GM19468 (cell line): ENCODE measurements around the gene DOK7.

Experiments
- ATAC-seq: cut with Tn5 transposase; IDR thresholded peaks from one replicate; pipeline ENCODE4 v1.9.1; 2021; ENCODE audit warnings: mild to moderate bottlenecking, moderate library complexity, moderate number of reproducible peaks; ENCODE audit not compliant: unreplicated experiment; ENCODE audit errors: extremely low read depth

The DOK7 gene

GRCh38 chr4:3462790-3463415, at the start of gene DOK7:
Gene DOK7, plus strand, starts transcription at chr4:3463306. Its CDS starts 70 bp downstream, at chr4:3463376.
- ATAC-seq: no peak

GRCh38 chr4:3413675-3414420, 49.3 kb upstream of the DOK7 start:
- ATAC-seq: no peak

GRCh38 chr4:3414421-3415279, 48.5 kb upstream of the DOK7 start:
- no peak for ATAC-seq

- no peak for ATAC-seq
Observed at GRCh38 chr4:3415471-3416141, 47.5 kb upstream of the DOK7 start.

- no peak for ATAC-seq
Observed at GRCh38 chr4:3416270-3416669, 46.8 kb upstream of the DOK7 start.

GRCh38 chr4:3416821-3417221, 46.3 kb upstream of the DOK7 start:
- no peak for ATAC-seq

- ATAC-seq: no peak
Observed at GRCh38 chr4:3417448-3417847, 45.7 kb upstream of the DOK7 start.

GRCh38 chr4:3418029-3418762, 44.9 kb upstream of the DOK7 start:
- ATAC-seq: no peak

GRCh38 chr4:3419836-3420605, 43.1 kb upstream of the DOK7 start:
- no peak for ATAC-seq

- ATAC-seq: no peak
Observed at GRCh38 chr4:3420606-3420955, 42.5 kb upstream of the DOK7 start.

GRCh38 chr4:3420956-3421355, 42.1 kb upstream of the DOK7 start:
- no peak for ATAC-seq

GRCh38 chr4:3421470-3421869, 41.6 kb upstream of the DOK7 start:
- no peak for ATAC-seq

- ATAC-seq: no peak
Observed at GRCh38 chr4:3422241-3422801, 40.8 kb upstream of the DOK7 start.

- no peak for ATAC-seq
Observed at GRCh38 chr4:3422808-3423297, 40.3 kb upstream of the DOK7 start.

GRCh38 chr4:3423406-3423805, 39.7 kb upstream of the DOK7 start:
- no peak for ATAC-seq

- ATAC-seq: no peak
Observed at GRCh38 chr4:3423952-3424351, 39.2 kb upstream of the DOK7 start.

- no peak for ATAC-seq
Observed at GRCh38 chr4:3424522-3425095, 38.5 kb upstream of the DOK7 start.

- no peak for ATAC-seq
Observed at GRCh38 chr4:3426465-3427133, 36.5 kb upstream of the DOK7 start.
